Cardiac muscle cell (in vitro differentiated cells and primary cell): ENCODE measurements around the gene FYB1. TPM values are rescaled to one million over a fixed set of nuclear protein-coding genes. Genes with fewer than 3 reads are reported as not detected.

Experiments used
- DNase-seq, 2 donors: peaks; one replicate each; pipeline versions ENCODE4 v3.0.0 to v3.0.0-alpha.2; 2010 to 2017; ENCODE audit warnings: low read depth in 1 of 2, low spot score in 1 of 2
- H3K27ac ChIP-seq: fragments of 200-600 bp; sonication (generic); 2 replicates; pipeline ENCODE4 v1.5.1; 2016
- H3K27me3 ChIP-seq: fragments of 200-600 bp; sonication (generic); 2 replicates; pipeline ENCODE4 v1.6.0; 2016; ENCODE audit warnings: control low read depth
- H3K36me3 ChIP-seq: fragments of 200-600 bp; sonication (generic); 2 replicates; pipeline ENCODE4 v1.5.1; 2016; ENCODE audit warnings: control low read depth
- H3K4me1 ChIP-seq: fragments of 200-600 bp; sonication (generic); 2 replicates; pipeline ENCODE4 v1.8.1; 2017; ENCODE audit warnings: low read depth, mild to moderate bottlenecking, mixed run types
- H3K4me3 ChIP-seq: fragments of 200-600 bp; sonication (generic); 2 replicates; pipeline ENCODE4 v1.5.1; 2016; ENCODE audit warnings: mild to moderate bottlenecking
- H3K9me3 ChIP-seq: fragments of 200-600 bp; sonication (generic); 2 replicates; pipeline ENCODE4 v1.5.1; 2017; ENCODE audit warnings: low read depth, mild to moderate bottlenecking, control low read depth
- polyA plus RNA-seq: library from polyadenylated mRNA; unstranded; fragments of >200 nt; fragmentation: Nextera tagmentation; extraction: Ambion mirVana; gene quantifications from 2 replicates; pipeline ENCODE4 v1.2.1, GENCODE V29; 2016
- total RNA-seq: library from RNA; depleted of rRNA; stranded (reverse); fragments of >200 nt; gene quantifications from 2 replicates; pipeline ENCODE4 v1.2.3, GENCODE V29; 2016
- TF ChIP-seq, protein P1 (sequence below): IDR thresholded peaks from 2 replicates; pipeline ENCODE4 v1.5.1; 2012; ENCODE audit warnings: low read depth, mild to moderate bottlenecking, low read length

FYB1 gene
- total and polyA plus RNA-seq, 2 experiments from 2014 or later: not detected

DNA sequence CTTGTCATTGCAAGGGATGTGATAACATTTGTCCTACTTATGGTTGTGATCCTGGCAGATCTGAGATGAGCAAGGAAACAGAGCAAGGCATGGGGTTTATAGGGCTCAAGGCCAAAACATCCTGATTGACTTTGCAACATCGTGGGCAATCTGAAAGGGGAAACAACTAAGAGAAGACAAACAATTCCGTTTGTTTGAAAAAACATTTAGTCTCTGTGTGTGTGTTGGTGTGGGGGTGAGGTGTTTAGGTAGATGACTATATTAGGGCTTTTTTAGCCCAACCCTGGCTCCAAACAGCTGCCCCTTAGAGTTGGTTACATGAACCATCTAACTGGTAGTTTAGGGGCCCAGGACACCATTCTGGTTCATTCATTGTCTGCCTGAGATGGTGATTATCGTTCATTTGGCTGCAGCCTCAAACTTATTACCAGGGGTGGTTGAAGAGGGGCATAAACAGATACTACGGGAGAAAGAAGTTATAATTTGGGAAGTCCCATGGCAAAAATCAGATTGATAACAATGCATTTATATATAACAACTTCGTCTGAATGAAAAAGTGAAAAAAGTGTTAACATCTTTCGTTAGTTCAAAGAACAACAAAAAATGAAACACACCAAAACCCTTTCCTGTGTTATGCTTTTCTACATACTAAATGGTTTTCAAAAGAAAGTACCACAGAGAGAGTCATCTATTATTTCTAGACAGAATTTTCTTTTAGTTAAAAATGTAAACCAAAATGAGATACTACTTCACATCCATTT, 5.7 kb downstream of the FYB1 start:
- H3K9me3 ChIP-seq: no peaks in the 10 kb centered on the region
- H3K4me1 ChIP-seq: no peaks in the 10 kb centered on the region
- H3K27ac ChIP-seq: no peak overlapping the region
- TF ChIP-seq, protein P1, sequence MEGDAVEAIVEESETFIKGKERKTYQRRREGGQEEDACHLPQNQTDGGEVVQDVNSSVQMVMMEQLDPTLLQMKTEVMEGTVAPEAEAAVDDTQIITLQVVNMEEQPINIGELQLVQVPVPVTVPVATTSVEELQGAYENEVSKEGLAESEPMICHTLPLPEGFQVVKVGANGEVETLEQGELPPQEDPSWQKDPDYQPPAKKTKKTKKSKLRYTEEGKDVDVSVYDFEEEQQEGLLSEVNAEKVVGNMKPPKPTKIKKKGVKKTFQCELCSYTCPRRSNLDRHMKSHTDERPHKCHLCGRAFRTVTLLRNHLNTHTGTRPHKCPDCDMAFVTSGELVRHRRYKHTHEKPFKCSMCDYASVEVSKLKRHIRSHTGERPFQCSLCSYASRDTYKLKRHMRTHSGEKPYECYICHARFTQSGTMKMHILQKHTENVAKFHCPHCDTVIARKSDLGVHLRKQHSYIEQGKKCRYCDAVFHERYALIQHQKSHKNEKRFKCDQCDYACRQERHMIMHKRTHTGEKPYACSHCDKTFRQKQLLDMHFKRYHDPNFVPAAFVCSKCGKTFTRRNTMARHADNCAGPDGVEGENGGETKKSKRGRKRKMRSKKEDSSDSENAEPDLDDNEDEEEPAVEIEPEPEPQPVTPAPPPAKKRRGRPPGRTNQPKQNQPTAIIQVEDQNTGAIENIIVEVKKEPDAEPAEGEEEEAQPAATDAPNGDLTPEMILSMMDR: no peak
- H3K27me3 ChIP-seq: no peaks in the 10 kb centered on the region
- no peak for DNase-seq
- no peak overlapping the region for H3K4me3 ChIP-seq
- no peaks in the 10 kb centered on the region for H3K36me3 ChIP-seq

GRCh38 chr5:39211773-39212172, 7.6 kb downstream of the FYB1 start:
- H3K9me3 ChIP-seq: no peaks in the 10 kb centered on the region
- H3K36me3 ChIP-seq: no peaks in the 10 kb centered on the region
- H3K4me1 ChIP-seq: no peaks in the 10 kb centered on the region
- no peak overlapping the region for H3K27ac ChIP-seq
- no peak overlapping the region for H3K4me3 ChIP-seq
- TF ChIP-seq, protein P1: no peak
- no peaks in the 10 kb centered on the region for H3K27me3 ChIP-seq
- no peak for DNase-seq

GRCh38 chr5:39209924-39210323, 9.4 kb downstream of the FYB1 start:
- Histone ChIP-seq H3K27ac (no peak overlapping the region), H3K27me3 (no peaks in the 10 kb centered on the region), H3K36me3 (no peaks in the 10 kb centered on the region), H3K4me3 (no peak overlapping the region), H3K9me3 (no peaks in the 10 kb centered on the region), H3K4me1 (no peaks in the 10 kb centered on the region)
- TF ChIP-seq, protein P1: no peak
- DNase-seq: no peak

GRCh38 chr5:39208471-39208870, 10.9 kb downstream of the FYB1 start:
- Histone ChIP-seq H3K27me3 (no peaks in the 10 kb centered on the region), H3K27ac (no peak overlapping the region), H3K4me3 (no peak overlapping the region), H3K36me3 (no peaks in the 10 kb centered on the region), H3K4me1 (no peaks in the 10 kb centered on the region), H3K9me3 (no peaks in the 10 kb centered on the region)
- no peak for DNase-seq
- TF ChIP-seq, protein P1: no peak

DNA sequence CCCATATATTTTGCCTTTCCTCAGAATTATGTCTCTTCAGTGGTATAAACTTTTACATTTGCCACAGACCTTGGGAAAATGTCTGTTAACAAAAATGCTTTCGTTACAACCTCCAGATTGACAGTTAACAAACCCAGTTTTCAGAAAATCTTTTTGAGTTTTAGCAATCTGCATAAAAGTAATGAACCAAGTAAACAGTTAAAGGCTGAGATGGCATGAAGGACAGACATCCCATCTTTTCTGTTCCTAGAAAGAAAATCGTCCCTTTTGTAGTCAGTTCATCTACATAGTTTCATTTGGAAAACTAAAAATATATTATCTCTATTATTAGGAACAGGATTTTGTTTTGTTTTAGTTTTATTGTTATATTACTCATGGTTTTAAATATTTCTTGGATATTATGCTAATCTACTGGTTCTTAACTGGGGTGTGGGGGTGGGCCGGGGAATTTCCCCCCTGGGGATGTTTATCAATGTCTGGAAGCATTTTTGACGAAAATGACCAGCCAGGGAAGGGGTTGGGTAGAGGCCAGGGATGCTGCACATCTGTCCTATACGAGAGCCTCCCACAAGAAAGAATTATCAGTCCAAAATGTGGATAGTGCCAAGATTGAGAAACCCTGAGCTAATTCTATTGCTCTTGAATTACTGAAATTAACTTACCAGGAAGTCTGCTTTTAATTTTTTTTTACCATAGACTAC, 11.9 kb downstream of the FYB1 start:
- Histone ChIP-seq H3K4me3 (no peak overlapping the region), H3K4me1 (no peaks in the 10 kb centered on the region), H3K9me3 (no peaks in the 10 kb centered on the region), H3K27me3 (no peaks in the 10 kb centered on the region), H3K27ac (no peak overlapping the region), H3K36me3 (no peaks in the 10 kb centered on the region)
- DNase-seq: no peak
- TF ChIP-seq, protein P1: no peak
